ENCODE data around the gene SIRT3.
"Not testable (repeated sequence)": the region's sequence is repeated elsewhere in the genome, so short reads cannot be mapped to it uniquely, and the experiment has no call there.

The SIRT3 gene

GRCh38 chr11:200224-201003 lies 35.7 kb downstream of the SIRT3 start:
- DNase-seq: no peak

GRCh38 chr11:199782-200181 lies 36.4 kb downstream of the SIRT3 start:
- DNase-seq: no peak

- DNase-seq: no peak
Observed at GRCh38 chr11:199004-199581, 37.0 kb downstream of the SIRT3 start.

GRCh38 chr11:198236-198806 lies 37.8 kb downstream of the SIRT3 start:
- no peak for DNase-seq

- no peak for DNase-seq
Observed at GRCh38 chr11:197741-198235, 38.4 kb downstream of the SIRT3 start.

- DNase-seq: no peak
Observed at GRCh38 chr11:196786-197731, 39.1 kb downstream of the SIRT3 start.

GRCh38 chr11:193481-193880 lies 42.7 kb downstream of the SIRT3 start:
- DNase-seq: not testable (repeated sequence)

GRCh38 chr11:192674-193128 lies 43.4 kb downstream of the SIRT3 start, which contains the start of gene SCGB1C1:
Gene SCGB1C1 (plus strand): TSS chr11:193078. CDS start chr11:193100, 22 bp downstream.
- DNase-seq: not testable (repeated sequence)

- DNase-seq: peak; percentile 1
Observed at GRCh38 chr11:191490-192478, 44.4 kb downstream of the SIRT3 start.

GRCh38 chr11:190546-190945 lies 45.6 kb downstream of the SIRT3 start:
- DNase-seq: not testable (repeated sequence)

- DNase-seq: not testable (repeated sequence)
Observed at GRCh38 chr11:189843-190311, 46.3 kb downstream of the SIRT3 start.

GRCh38 chr11:189200-189783 lies 46.9 kb downstream of the SIRT3 start:
- peak; percentile 0 for DNase-seq

- not testable (repeated sequence) for DNase-seq
Observed at GRCh38 chr11:180242-180641, 55.9 kb downstream of the SIRT3 start.

Measured in hematopoietic multipotent progenitor cell treated with erythropoietin and hydrocortisone succinate and interleukin-3 and kit ligand, for 8 days (in vitro differentiated cells).